Stimulated activated naive B cell treated with anti-CD40 and anti-IgM and Interleukin-4, amounts not matched to agents 10 μg/mL and 1 μg/mL and 100 μg/mL, for 72 hours (primary cell): ENCODE results near the gene ARL16.

Source experiments
- ATAC-seq, 2 donors: fragments of 150-1000 bp; cut with Tn5 transposase; replicated peaks; 2 replicates each; pipeline ENCODE4 v1.10.0; 2021; ENCODE audit warnings: moderate library complexity in 1 of 2
- DNase-seq: peaks from one replicate; pipeline ENCODE4 v3.0.0; 2021
- H3K27ac Mint-ChIP-seq: one replicate; pipeline ENCODE4 v1.8.0; 2022; ENCODE audit warnings: mild to moderate bottlenecking, mixed read lengths
- H3K27me3 Mint-ChIP-seq, 2 donors: one replicate each; pipeline ENCODE4 v1.8.0; 2022; ENCODE audit warnings: mixed read lengths in 2 of 2
- H3K36me3 Mint-ChIP-seq, 2 donors: one replicate each; pipeline ENCODE4 v1.8.0; 2022; ENCODE audit warnings: mixed read lengths in 2 of 2, mild to moderate bottlenecking in 1 of 2
- H3K4me1 Mint-ChIP-seq, 2 donors: one replicate each; pipeline ENCODE4 v1.8.0; 2022; ENCODE audit warnings: mixed read lengths in 2 of 2, mild to moderate bottlenecking in 1 of 2
- H3K4me3 Mint-ChIP-seq, 2 donors: one replicate each; pipeline ENCODE4 v1.8.0; 2022; ENCODE audit warnings: mild to moderate bottlenecking in 2 of 2, mixed read lengths in 2 of 2, moderate library complexity in 1 of 2
- H3K9me3 Mint-ChIP-seq, 2 donors: one replicate each; pipeline ENCODE4 v1.8.0; 2022; ENCODE audit warnings: mixed read lengths in 2 of 2, mild to moderate bottlenecking in 1 of 2

The ARL16 gene

GRCh38 chr17:81659038-81659437 lies 24.6 kb downstream of the ARL16 start:
- H3K4me1 Mint-ChIP-seq: peaks cover 3 to 8% of the 10 kb centered on the region in 2 donors

DNA sequence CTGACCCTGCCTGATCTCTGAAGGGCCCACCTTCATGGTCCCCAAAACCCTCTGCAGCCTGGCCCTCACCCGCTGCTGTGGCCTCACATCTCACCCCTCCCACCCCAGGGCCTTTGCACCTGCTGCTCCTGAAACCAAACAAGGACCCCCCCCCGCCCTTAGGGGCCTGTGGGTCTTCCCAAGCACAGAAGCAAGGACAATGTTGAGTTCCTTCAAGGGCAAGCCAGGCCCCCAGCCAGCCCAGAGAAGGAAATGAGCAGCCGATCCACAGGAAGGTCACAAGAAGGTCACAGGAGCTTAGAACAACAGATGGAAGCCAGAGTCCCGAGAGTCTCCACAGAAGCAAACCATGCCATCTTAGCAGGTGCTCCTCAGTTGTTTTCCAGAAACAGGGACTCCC lies 26.8 kb downstream of the ARL16 start:
- Mint-ChIP-seq H3K4me3 (no peak overlapping the region), H3K27ac (peak overlapping the region; percentile 5), H3K4me1 (peaks cover 15 to 21% of the 10 kb centered on the region in 2 donors), H3K9me3 (no peaks in the 10 kb centered on the region), H3K27me3 (peaks cover 9 to 19% of the 10 kb centered on the region in 2 donors), H3K36me3 (peaks cover 2% of the 10 kb centered on the region in 2 donors)
- DNase-seq: no peak
- ATAC-seq: no peak

More at GRCh38 chr17:81659038-81659437, 24.6 kb downstream of the ARL16 start:
- Mint-ChIP-seq H3K36me3 (peaks cover under 1 to 2% of the 10 kb centered on the region in 2 donors), H3K9me3 (no peaks in the 10 kb centered on the region), H3K27me3 (peaks cover 0 to 3% of the 10 kb centered on the region in 2 donors), H3K27ac (no peak overlapping the region), H3K4me3 (no peak overlapping the region)
- ATAC-seq: peak in 1 of 2 donors; percentile 54
- DNase-seq: no peak

DNA sequence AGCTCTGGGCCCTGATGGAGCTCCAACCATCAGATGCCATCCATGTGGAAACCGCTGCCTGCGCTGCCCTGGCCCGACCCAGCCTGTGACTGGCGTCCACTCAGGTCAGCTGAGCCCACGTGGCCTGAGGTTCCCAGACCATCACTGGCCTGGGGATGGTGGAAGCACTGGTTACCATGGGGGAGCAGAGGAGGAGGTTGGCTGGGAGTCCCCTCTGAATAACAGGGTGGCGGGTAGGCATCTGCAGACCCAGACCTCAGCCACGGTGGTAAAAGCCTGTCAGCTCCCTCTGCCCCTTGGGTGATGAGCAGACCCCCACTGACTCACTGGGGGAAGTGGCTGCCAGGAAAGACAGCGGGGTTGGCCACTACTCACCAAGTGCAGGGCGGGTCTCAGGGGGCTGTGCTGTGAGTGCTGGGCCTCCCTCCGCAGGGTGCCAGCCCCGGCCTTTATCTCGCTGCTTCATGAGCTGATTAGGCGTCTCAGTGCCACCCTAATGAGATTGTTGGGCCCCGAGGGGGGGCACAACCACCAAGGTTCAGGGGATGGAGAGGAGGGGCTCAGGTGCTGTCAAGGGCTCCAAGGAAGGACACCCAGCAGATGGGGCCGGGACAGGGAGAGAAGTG lies 27.4 kb downstream of the ARL16 start, which contains the start of gene PDE6G:
Gene PDE6G, minus strand, starts transcription at position 425 of the 626 bp plus-strand sequence. CDS start 3,237 bp downstream, outside the sequence.
- Mint-ChIP-seq H3K9me3 (no peaks in the 10 kb centered on the region), H3K36me3 (peaks cover 3 to 4% of the 10 kb centered on the region in 2 donors), H3K4me3 (no peak within 1 kb of the TSS), H3K27me3 (peaks cover 13 to 23% of the 10 kb centered on the region in 2 donors), H3K27ac (peak within 1 kb of the TSS; percentile 5), H3K4me1 (peaks cover 17 to 21% of the 10 kb centered on the region in 2 donors)
- no peak for ATAC-seq
- no peak for DNase-seq

DNA sequence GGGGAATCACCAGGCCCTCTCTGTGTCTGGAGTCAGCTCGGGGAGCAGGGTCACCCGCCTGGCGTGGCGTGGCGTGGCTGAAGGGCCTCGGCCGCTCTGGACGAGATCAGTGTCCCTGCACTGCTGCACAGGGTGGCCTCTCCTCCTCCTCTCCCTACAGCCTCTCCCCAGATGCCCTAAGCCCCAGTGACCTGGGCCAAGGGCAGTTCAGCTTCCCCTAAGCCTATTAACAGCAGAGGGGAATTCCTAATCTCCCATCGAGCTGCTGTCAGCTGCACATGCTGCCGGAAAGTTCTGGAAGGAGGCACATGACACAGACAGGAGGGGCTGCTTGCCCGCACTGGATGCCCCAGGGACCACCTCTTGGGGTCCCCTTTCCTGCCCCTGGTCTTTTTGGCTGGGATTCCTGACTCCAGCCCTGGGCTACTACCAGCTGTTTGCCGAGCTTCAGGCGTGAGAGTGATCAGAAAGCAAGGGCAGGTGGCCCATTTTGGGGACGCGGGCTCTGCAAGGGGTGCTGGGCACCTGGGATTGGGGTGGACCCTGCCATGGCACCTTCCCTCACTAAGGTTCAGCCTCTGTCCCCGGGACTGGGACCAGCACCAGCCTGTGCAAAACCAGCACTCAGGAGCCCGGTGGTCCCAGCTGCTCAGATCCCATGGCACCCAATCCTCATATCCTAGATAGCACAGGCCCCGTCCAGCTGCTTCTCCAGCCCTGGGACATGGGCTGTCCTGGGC lies 28.0 kb downstream of the ARL16 start:
- peaks cover 3 to 4% of the 10 kb centered on the region in 2 donors for H3K36me3 Mint-ChIP-seq
- no peak for ATAC-seq

DNA sequence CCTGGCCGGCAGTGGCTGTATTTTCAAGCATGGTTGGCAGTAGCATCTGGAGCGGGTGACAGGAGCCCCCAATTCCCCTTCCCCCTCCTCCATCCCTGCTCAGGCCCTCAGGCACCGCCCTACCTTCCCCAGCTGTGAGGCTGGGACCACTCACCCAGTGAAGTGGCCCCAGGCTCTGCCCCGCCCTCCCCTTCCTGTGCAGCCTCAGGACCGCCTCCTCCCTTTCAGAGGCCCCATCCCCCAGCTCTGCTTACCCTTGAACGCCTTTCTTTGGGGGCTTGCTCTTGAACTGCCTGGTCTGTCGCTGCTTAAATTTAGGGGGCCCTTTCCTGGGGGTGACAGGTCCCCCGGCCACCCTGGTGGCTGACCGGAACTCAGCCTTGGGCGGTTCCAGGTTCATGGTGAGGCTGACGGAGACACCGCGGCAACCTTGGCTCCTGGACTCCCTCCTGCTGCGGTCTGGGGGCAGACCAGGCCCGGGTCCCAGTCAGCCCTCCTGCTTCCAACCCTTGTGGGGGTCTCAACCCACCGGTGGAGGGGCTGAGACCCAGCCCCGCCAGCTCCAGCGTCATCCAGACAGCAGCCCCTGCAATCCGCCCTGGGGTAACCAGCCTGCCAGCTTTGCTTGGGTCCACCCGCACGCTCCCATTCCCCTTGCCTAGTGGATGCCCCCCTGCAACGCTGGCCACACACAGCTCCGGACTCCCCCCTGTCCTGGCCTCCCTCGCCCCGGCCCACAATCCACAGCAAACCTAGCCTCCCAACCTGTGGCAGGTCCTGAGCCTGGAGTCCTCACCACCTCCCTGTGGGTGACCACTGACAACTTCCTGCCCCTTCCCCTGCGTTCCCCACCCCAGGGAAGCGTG lies 30.5 kb downstream of the ARL16 start:
- Mint-ChIP-seq H3K36me3 (peaks cover 3 to 4% of the 10 kb centered on the region in 2 donors), H3K27me3 (peaks cover 27 to 45% of the 10 kb centered on the region in 2 donors), H3K27ac (peak overlapping the region; percentile 84), H3K9me3 (no peaks in the 10 kb centered on the region), H3K4me3 (peak overlapping the region; percentile 83 to 90), H3K4me1 (peaks cover 17 to 21% of the 10 kb centered on the region in 2 donors)
- DNase-seq (no peak), ATAC-seq (peak; percentile 80 to 84)

More for the DNA sequence above, 28.0 kb downstream of the ARL16 start:
- H3K4me3 Mint-ChIP-seq: no peak overlapping the region
- no peak overlapping the region for H3K27ac Mint-ChIP-seq
- H3K27me3 Mint-ChIP-seq: peaks cover 13 to 26% of the 10 kb centered on the region in 2 donors
- H3K9me3 Mint-ChIP-seq: no peaks in the 10 kb centered on the region
- no peak for DNase-seq
- peaks cover 17 to 21% of the 10 kb centered on the region in 2 donors for H3K4me1 Mint-ChIP-seq

DNA sequence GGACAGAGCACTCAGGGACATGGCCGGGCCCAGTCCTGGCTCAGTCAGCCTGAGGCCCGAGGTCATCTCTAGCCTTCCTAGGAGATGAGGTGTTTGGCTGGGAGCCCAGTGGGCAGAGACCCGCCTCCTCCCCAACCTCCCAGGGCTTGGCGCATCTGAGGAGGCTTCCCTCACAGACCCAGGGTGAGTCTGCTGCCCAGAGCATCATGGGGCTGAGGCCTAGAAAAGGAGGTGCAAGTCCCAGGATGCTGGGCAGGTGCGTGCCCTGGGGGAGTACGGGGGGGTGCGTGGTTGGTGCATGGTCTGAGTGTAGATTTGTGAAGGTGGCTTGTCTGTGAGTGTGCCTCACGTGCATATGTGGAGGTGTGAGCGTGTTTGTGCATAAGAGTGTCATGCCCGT lies 31.9 kb downstream of the ARL16 start:
- H3K27ac Mint-ChIP-seq: no peak overlapping the region
- H3K36me3 Mint-ChIP-seq: peaks cover 3 to 4% of the 10 kb centered on the region in 2 donors
- H3K4me1 Mint-ChIP-seq: peaks cover 17 to 21% of the 10 kb centered on the region in 2 donors
- no peak for DNase-seq
- H3K4me3 Mint-ChIP-seq: peak overlapping the region in 1 of 2 donors; percentile 60
- H3K27me3 Mint-ChIP-seq: peaks cover 32 to 53% of the 10 kb centered on the region in 2 donors
- no peak for ATAC-seq
- no peaks in the 10 kb centered on the region for H3K9me3 Mint-ChIP-seq

GRCh38 chr17:81650951-81651350 lies 32.6 kb downstream of the ARL16 start:
- ATAC-seq (no peak), DNase-seq (no peak)
- Mint-ChIP-seq H3K27ac (no peak overlapping the region), H3K9me3 (no peaks in the 10 kb centered on the region), H3K4me3 (no peak overlapping the region), H3K36me3 (peaks cover 3 to 4% of the 10 kb centered on the region in 2 donors), H3K4me1 (peaks cover 17 to 21% of the 10 kb centered on the region in 2 donors), H3K27me3 (peaks cover 32 to 53% of the 10 kb centered on the region in 2 donors)

DNA sequence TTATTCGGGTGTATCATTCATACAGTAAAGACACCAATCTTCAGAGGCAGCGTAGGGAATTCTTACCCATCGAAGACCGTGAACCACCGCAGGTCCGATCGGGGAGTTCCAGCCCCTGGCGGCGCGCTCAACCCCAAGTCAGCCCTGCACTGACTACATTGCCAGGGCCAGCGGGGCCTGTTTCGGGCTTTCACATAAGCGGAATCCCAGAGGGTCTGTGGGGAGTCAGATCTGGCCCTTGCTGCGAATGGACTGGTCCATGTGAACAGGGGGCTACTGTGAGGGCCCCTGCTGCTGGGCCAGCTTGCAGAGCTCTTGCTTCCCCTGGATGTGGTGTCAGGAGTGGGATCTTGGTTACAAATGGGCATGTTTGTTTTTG lies 34.9 kb downstream of the ARL16 start:
- H3K9me3 Mint-ChIP-seq: no peaks in the 10 kb centered on the region
- H3K36me3 Mint-ChIP-seq: peaks cover 3 to 4% of the 10 kb centered on the region in 2 donors
- peaks cover 14 to 15% of the 10 kb centered on the region in 2 donors for H3K4me1 Mint-ChIP-seq
- DNase-seq (no peak), ATAC-seq (no peak)
- peaks cover 31 to 46% of the 10 kb centered on the region in 2 donors for H3K27me3 Mint-ChIP-seq
- H3K27ac Mint-ChIP-seq: no peak overlapping the region
- no peak overlapping the region for H3K4me3 Mint-ChIP-seq

GRCh38 chr17:81648013-81648706 lies 35.4 kb downstream of the ARL16 start:
- peaks cover 26 to 41% of the 10 kb centered on the region in 2 donors for H3K27me3 Mint-ChIP-seq
- no peak for DNase-seq
- no peak for ATAC-seq

DNA sequence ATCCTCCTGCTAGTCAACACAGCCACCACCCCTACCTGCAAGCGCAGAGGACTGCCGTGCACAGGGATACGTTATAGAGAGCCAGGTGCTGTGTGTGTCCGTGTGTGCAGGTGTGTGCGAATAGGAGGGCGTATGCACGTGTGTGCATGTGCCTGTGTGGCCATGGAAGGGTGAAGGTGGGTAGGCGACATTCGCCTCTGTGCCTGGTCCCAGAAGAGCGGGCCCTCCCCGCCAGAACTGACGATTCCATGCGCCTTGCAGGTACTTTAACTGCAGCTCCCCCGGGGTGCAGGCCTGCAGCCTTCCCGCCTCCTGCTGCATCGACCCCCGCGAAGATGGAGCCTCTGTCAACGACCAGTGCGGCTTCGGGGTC lies 36.0 kb downstream of the ARL16 start:
- no peaks in the 10 kb centered on the region for H3K9me3 Mint-ChIP-seq
- peaks cover 3 to 4% of the 10 kb centered on the region in 2 donors for H3K36me3 Mint-ChIP-seq
- H3K27ac Mint-ChIP-seq: no peak overlapping the region
- peaks cover 6 to 7% of the 10 kb centered on the region in 2 donors for H3K4me1 Mint-ChIP-seq
- DNase-seq (no peak), ATAC-seq (no peak)
- peaks cover 26 to 37% of the 10 kb centered on the region in 2 donors for H3K27me3 Mint-ChIP-seq
- H3K4me3 Mint-ChIP-seq: no peak overlapping the region

More at GRCh38 chr17:81648013-81648706, 35.4 kb downstream of the ARL16 start:
- Mint-ChIP-seq H3K4me3 (no peak overlapping the region), H3K36me3 (peaks cover 3 to 4% of the 10 kb centered on the region in 2 donors), H3K4me1 (peaks cover 9 to 10% of the 10 kb centered on the region in 2 donors), H3K9me3 (no peaks in the 10 kb centered on the region), H3K27ac (no peak overlapping the region)

GRCh38 chr17:81646869-81647600 lies 36.6 kb downstream of the ARL16 start:
- Mint-ChIP-seq H3K4me1 (peaks cover 6 to 7% of the 10 kb centered on the region in 2 donors), H3K27me3 (peaks cover 25 to 36% of the 10 kb centered on the region in 2 donors), H3K4me3 (no peak overlapping the region)

DNA sequence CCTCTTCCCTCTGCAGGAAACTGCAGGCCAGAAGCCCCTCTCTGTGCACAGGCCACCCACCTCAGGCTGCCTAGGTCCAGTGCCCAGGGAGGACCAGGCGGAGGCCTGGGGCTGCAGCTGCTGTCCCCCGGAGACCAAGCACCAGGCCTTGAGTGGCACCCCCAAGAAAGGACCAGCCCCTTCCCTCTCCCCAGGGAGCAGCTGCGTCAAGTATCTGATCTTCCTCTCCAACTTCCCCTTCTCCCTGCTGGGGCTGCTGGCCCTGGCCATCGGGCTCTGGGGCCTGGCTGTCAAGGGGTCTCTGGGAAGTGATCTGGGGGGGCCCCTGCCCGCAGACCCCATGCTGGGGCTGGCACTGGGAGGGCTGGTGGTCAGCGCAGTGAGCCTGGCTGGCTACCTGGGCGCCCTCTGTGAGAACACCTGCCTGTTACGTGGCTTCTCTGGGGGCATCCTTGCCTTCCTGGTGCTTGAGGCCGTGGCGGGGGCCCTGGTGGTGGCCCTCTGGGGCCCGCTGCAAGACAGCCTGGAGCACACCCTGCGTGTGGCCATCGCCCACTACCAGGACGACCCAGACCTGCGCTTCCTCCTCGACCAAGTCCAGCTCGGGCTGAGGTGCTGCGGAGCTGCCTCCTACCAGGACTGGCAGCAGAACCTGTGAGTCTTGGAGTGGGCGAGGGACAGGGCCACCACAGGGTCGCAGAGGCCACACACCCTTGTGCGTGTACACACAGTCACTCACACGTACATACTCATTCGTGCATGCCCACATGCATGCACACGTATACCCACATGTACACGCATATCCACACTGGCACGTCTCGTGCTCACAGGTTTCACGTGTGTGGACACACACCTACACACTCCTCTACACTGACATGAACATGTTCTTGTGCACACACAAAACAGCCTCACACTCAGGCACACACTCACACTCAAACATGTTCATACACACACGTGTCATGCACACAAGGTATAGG lies 38.3 kb downstream of the ARL16 start:
- Mint-ChIP-seq H3K9me3 (no peaks in the 10 kb centered on the region), H3K4me1 (peaks cover 4 to 6% of the 10 kb centered on the region in 2 donors), H3K4me3 (no peak overlapping the region), H3K27ac (no peak overlapping the region), H3K36me3 (no peaks in the 10 kb centered on the region), H3K27me3 (peaks cover 17 to 24% of the 10 kb centered on the region in 2 donors)
- ATAC-seq (no peak), DNase-seq (no peak)

More at GRCh38 chr17:81646869-81647600, 36.6 kb downstream of the ARL16 start:
- Mint-ChIP-seq H3K9me3 (no peaks in the 10 kb centered on the region), H3K36me3 (peaks cover 3 to 4% of the 10 kb centered on the region in 2 donors), H3K27ac (no peak overlapping the region)
- DNase-seq: no peak
- no peak for ATAC-seq
